Natural killer cell treated with Interleukin-12 subunit alpha and Interleukin-12 subunit beta and Interleukin-15 and Interleukin-18, amount 100 ng/mL, for 72 hours (primary cell): ENCODE measurements around the gene NCKAP1. TPM values are rescaled to one million over a fixed set of nuclear protein-coding genes. Genes with fewer than 3 reads are reported as not detected.

Experiments used
- ATAC-seq, 2 donors: fragments of 150-1000 bp; cut with Tn5 transposase in 1 of 2; sonication (Bioruptor Pico), chemical (Tn5 transposase) in 1 of 2; 2 replicates each; pipeline ENCODE4 v1.10.0; 2021
- DNase-seq: peaks from one replicate; pipeline ENCODE4 v3.0.0; 2022; ENCODE audit warnings: low spot score
- H3K27ac Mint-ChIP-seq, 2 donors: 1 replicate in 1 of 2; 2 replicates in 1 of 2; pipeline ENCODE4 v1.8.0; 2022; ENCODE audit warnings: mixed read lengths in 2 of 2, mild to moderate bottlenecking in 1 of 2, moderate library complexity in 1 of 2
- H3K27me3 Mint-ChIP-seq, 2 donors: 1 replicate in 1 of 2; 2 replicates in 1 of 2; pipeline ENCODE4 v1.8.0; 2022; ENCODE audit warnings: mixed read lengths in 2 of 2
- H3K36me3 Mint-ChIP-seq: one replicate; pipeline ENCODE4 v1.8.0; 2022; ENCODE audit warnings: mixed read lengths
- H3K4me1 Mint-ChIP-seq, 2 donors: 1 replicate in 1 of 2; 2 replicates in 1 of 2; pipeline ENCODE4 v1.8.0; 2022; ENCODE audit warnings: low read depth in 2 of 2, mixed read lengths in 2 of 2, mild to moderate bottlenecking in 1 of 2
- H3K4me3 Mint-ChIP-seq: one replicate; pipeline ENCODE4 v1.8.0; 2022; ENCODE audit warnings: mixed read lengths
- H3K9me3 Mint-ChIP-seq: 2 replicates; pipeline ENCODE4 v1.8.0; 2022; ENCODE audit warnings: mixed read lengths
- total RNA-seq, 2 donors: library from RNA; stranded (reverse); gene quantifications; one replicate each; pipeline ENCODE4 v1.2.3, GENCODE V29; 2022

The NCKAP1 gene
- total RNA-seq, 2 donors from 2014 or later, result 3.1 to 9.2 TPM

- H3K27ac Mint-ChIP-seq, result no peak within 1 kb of the TSS
- peaks cover 3 to 6% of the 10 kb centered on the region in 2 donors for H3K4me1 Mint-ChIP-seq
- peak within 1 kb of the TSS; percentile 38 for H3K4me3 Mint-ChIP-seq
- H3K9me3 Mint-ChIP-seq, result no peaks in the 10 kb centered on the region
- H3K27me3 Mint-ChIP-seq, result peaks cover 27 to 58% of the 10 kb centered on the region in 2 donors
- ATAC-seq (peak; percentile 28 to 41), DNase-seq (no peak)
- H3K36me3 Mint-ChIP-seq, result peaks cover 6% of the 10 kb centered on the region
Observed at GRCh38 chr2:182866461-182867406, 171.5 kb downstream of the NCKAP1 start, which contains the start of gene FRZB. Gene FRZB, minus strand, starts transcription at chr2:182866637. Its CDS starts 85 bp downstream, at chr2:182866552.

GRCh38 chr2:182866095-182866460 lies 172.2 kb downstream of the NCKAP1 start:
- H3K27ac Mint-ChIP-seq, result no peak overlapping the region
- DNase-seq (no peak), ATAC-seq (peak in 1 of 2 donors; percentile 41)
- peaks cover 3 to 6% of the 10 kb centered on the region in 2 donors for H3K4me1 Mint-ChIP-seq
- no peaks in the 10 kb centered on the region for H3K9me3 Mint-ChIP-seq
- H3K4me3 Mint-ChIP-seq, result no peak overlapping the region
- H3K36me3 Mint-ChIP-seq, result peaks cover 6% of the 10 kb centered on the region
- H3K27me3 Mint-ChIP-seq, result peaks cover 27 to 55% of the 10 kb centered on the region in 2 donors

GRCh38 chr2:182864949-182865570 lies 173.2 kb downstream of the NCKAP1 start:
- H3K36me3 Mint-ChIP-seq, result peaks cover 6% of the 10 kb centered on the region
- no peak overlapping the region for H3K4me3 Mint-ChIP-seq
- peaks cover 3 to 6% of the 10 kb centered on the region in 2 donors for H3K4me1 Mint-ChIP-seq
- no peak overlapping the region for H3K27ac Mint-ChIP-seq
- ATAC-seq (no peak), DNase-seq (no peak)
- peaks cover 3% of the 10 kb centered on the region for H3K9me3 Mint-ChIP-seq
- peaks cover 29 to 61% of the 10 kb centered on the region in 2 donors for H3K27me3 Mint-ChIP-seq

GRCh38 chr2:182863642-182864041 lies 174.6 kb downstream of the NCKAP1 start:
- Mint-ChIP-seq H3K4me3 (no peak overlapping the region), H3K4me1 (peaks cover 3 to 6% of the 10 kb centered on the region in 2 donors), H3K9me3 (peaks cover 3% of the 10 kb centered on the region), H3K36me3 (peaks cover 6% of the 10 kb centered on the region), H3K27me3 (peaks cover 29 to 54% of the 10 kb centered on the region in 2 donors), H3K27ac (no peak overlapping the region)
- DNase-seq, result no peak
- ATAC-seq, result no peak

GRCh38 chr2:182862091-182862490 lies 176.2 kb downstream of the NCKAP1 start:
- Mint-ChIP-seq H3K9me3 (peaks cover 3% of the 10 kb centered on the region), H3K36me3 (peaks cover 6% of the 10 kb centered on the region), H3K27me3 (peaks cover 25 to 42% of the 10 kb centered on the region in 2 donors), H3K27ac (no peak overlapping the region), H3K4me3 (no peak overlapping the region), H3K4me1 (peaks cover 3 to 6% of the 10 kb centered on the region in 2 donors)
- DNase-seq, result no peak
- ATAC-seq, result no peak

GRCh38 chr2:182860858-182861257 lies 177.4 kb downstream of the NCKAP1 start:
- Mint-ChIP-seq H3K36me3 (peaks cover 5% of the 10 kb centered on the region), H3K4me1 (peaks cover 0 to 4% of the 10 kb centered on the region in 2 donors), H3K27me3 (peaks cover 23 to 41% of the 10 kb centered on the region in 2 donors), H3K4me3 (no peak overlapping the region), H3K9me3 (peaks cover 3% of the 10 kb centered on the region), H3K27ac (no peak overlapping the region)
- ATAC-seq (no peak), DNase-seq (no peak)

Other genes starting within 250 kb of the NCKAP1 start
- gene FRZB, start 171.8 kb downstream of the NCKAP1 start, total RNA-seq, result not detected
- 1 to 10 TPM; 1.4 to 1.5 TPM for gene DUSP19, start 40.3 kb upstream of the NCKAP1 start, total RNA-seq
- gene NUP35, start 86.0 kb upstream of the NCKAP1 start, total RNA-seq, result 10 to 100 TPM; 25.6 to 47.9 TPM